ENCODE data around the gene PPTC7.

DNA sequence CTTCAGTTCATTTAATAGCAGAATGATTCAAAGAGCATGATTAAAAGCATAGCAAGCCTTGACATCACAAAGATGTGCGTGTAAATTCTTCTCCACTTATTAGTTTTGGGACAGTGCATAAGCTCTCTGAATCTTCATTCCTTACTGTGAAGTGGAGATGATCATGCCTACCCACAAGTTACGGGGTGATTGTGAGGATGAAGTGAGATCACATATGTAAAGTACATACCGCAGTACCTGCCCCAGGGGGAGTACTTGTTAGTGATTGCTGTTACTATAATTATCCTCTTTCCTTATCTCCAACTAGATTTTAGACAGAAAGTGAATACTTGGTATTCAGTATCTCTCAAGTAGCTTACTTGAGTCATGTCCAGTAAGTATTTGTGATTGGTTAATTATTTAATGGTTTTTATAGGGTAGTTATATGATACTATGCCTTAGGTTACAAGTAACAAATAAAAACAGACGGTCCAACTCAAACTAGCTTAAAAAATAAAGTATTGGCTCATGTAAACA, 75.0 kb downstream of the PPTC7 start:
- TF ChIP-seq, protein P1, sequence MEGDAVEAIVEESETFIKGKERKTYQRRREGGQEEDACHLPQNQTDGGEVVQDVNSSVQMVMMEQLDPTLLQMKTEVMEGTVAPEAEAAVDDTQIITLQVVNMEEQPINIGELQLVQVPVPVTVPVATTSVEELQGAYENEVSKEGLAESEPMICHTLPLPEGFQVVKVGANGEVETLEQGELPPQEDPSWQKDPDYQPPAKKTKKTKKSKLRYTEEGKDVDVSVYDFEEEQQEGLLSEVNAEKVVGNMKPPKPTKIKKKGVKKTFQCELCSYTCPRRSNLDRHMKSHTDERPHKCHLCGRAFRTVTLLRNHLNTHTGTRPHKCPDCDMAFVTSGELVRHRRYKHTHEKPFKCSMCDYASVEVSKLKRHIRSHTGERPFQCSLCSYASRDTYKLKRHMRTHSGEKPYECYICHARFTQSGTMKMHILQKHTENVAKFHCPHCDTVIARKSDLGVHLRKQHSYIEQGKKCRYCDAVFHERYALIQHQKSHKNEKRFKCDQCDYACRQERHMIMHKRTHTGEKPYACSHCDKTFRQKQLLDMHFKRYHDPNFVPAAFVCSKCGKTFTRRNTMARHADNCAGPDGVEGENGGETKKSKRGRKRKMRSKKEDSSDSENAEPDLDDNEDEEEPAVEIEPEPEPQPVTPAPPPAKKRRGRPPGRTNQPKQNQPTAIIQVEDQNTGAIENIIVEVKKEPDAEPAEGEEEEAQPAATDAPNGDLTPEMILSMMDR (IDR thresholded peaks at IDR 0.05) = no peak
- no peak for TF ChIP-seq POLR2AphosphoS5 (IDR thresholded peaks at IDR 0.05)

Data from sigmoid colon (tissue), 4 donors.